HG03196 (cell line): ENCODE data around the gene MGAT5.

Experiments
- ATAC-seq: cut with Tn5 transposase; IDR thresholded peaks from one replicate; pipeline ENCODE4 v1.9.1; 2021; ENCODE audit not compliant: unreplicated experiment

The MGAT5 gene

DNA sequence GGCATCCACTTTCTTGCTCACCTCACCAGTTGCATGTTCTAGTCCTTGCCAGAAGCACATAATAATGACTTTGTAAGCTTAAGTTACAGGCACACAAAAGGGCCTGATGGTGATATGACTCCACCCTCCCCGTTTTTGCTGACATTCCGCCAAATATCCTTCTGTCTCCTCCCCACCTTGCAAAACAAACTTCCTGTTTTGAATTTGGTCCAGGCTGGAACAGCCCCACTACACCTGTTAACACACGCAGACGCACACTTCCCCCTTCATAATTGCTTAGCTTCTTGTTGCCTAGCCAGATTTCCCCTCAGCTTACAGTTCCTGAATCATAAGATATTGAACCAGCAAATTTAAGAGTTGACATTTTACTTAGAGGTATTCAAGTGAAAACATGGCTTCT is at the start of gene MGAT5:
TSS of gene MGAT5 (plus strand) at position 269 of the 400 bp plus-strand sequence. CDS start 332 bp downstream, outside the sequence.
- no peak for ATAC-seq

DNA sequence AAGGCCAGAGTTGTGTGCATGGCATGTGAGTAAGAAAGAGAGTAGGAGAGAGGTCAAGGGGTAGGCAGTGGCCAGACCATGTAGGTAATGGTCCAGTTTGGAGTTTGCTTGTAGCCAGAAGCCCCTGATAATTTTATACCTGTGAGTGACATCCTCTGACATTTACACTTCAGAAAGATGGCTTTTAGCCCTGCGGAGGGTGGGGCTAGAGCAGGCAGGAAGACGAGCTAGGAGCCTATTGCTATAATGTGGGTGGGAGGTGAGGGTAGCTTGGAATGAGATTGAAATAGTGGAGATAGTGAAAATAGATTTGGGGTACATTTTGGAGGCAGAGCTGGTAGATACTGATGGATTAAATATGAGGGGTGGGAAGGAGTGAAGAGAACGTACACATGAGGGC is 48.8 kb upstream of the MGAT5 start:
- ATAC-seq: no peak

GRCh38 chr2:134206031-134206430 is 47.8 kb upstream of the MGAT5 start:
- ATAC-seq: no peak

DNA sequence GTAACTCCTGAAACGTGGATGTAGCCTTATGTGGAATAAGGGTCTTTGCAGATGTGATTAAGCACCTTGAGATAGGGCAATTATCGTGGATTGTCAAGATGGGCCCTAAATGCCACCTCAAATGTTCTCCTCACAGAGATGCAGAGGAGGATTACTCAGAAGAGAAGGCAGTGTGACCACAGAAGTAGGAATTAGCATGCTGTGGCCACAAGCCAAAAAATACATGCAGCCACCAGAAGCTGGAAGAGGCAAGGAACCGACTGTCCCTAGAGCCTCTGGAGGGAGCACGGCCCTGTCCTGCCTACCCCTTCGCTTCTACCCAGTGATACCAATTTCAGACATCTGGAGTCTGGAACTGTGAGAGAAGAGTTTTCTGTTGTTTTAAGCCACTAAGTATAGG is 47.3 kb upstream of the MGAT5 start:
- ATAC-seq: no peak

- ATAC-seq: peak; percentile 68
These were observed 46.2 kb upstream of the MGAT5 start for GRCh38 chr2:134207589-134208209.

DNA sequence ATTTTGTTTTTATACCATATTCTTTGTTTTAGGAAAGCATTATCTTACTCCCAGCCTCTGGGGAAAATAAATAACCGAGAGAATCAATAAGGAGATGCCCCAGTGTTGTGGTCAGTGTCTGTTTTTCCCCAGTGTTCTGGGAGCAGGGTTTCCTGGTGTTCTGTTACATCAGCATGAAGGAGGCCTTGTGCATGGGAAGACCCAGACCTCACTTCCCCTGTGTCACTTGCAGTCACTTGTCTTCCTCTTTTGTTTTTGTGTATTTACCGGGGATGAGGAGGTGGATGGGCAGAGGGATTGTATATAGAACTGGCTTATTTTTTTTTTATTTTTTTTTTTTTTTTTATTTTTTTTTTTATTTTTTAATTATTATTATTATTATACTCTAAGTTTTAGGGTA is 45.0 kb upstream of the MGAT5 start:
- ATAC-seq: no peak

DNA sequence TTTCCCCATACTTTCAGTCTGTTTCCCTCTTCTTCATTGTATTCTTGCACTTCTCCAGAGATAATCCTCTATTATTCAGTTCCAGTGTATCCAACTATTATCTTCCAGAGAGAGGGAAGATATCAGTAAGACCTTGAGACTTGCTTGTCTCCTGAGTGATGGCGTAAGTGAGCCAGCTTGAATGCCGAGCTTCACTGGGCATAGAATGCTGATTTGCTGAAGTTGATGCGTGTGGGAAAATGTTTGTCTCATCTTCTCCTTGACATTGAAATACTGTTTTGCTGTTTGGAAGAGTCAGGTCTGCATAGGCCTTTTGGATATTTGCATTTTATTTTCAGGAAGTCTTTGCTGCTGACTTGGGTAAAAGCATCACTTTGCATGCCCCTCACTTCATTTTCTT is 41.1 kb upstream of the MGAT5 start:
- no peak for ATAC-seq

- ATAC-seq: no peak
These were observed 37.6 kb upstream of the MGAT5 start for GRCh38 chr2:134216152-134216829.

GRCh38 chr2:134217351-134217750 is 36.5 kb upstream of the MGAT5 start:
- ATAC-seq: no peak

DNA sequence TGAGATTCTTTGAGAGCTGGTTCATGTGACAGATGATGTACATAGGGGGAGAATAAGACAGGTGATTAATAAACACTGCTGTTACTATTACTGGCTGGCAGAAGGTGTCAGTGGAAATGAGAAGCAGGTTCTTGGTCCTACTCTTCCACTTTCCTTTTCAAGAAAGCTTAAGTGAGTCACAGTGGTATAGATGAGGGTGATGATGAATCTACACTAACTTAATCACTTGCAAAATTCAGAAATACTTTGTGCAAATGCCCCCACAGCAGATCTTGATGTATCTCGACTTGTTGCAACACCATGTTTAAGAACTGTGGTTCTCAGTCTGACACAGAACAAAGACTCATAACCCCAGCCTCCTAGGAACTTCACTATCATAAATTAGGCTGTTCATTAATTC is 35.9 kb upstream of the MGAT5 start:
- peak; percentile 74 for ATAC-seq

DNA sequence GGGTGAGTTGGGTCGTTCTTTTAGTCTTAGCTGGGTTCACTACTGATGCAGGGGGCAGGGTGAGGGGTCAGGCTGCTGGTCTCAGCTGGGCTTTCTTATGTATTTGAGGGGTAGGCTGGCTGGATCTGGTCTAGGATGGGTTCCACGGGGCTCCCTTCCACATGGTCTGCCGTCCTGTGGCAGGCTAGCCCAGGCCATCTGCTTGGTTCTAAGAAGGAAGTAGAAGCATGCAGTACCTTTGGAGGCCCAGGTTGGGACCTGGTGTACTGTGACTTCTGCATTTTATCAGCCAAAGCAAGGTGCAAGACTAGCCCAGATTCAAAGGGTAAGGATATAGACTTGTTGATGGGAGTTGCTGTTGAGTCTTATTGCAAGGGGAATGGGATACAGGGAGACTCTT is 35.5 kb upstream of the MGAT5 start:
- no peak for ATAC-seq

- ATAC-seq: peak; percentile 55
These were observed 34.8 kb upstream of the MGAT5 start for GRCh38 chr2:134218930-134219658.

- ATAC-seq: no peak
These were observed 33.4 kb upstream of the MGAT5 start for GRCh38 chr2:134220344-134220974.

DNA sequence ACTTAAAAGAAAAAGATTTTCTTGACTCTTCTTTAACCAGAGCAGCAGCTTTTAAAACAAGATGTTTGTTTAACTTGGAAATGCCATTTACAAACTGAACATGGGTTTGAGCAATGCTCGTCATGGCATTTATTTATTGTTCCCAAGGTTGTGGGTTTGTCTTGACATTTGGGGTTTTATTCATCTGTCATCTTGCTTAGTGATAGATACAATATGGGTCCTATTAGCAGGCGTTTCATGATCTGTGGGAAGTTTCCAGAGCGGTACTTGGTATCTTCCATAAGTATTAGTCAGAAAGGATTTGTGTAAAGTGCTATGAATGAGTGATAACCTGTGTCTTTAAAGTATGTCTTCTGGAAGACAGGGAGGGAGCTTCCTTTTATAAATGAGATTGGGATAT is 29.9 kb upstream of the MGAT5 start:
- no peak for ATAC-seq

GRCh38 chr2:134225173-134225572 is 28.7 kb upstream of the MGAT5 start:
- no peak for ATAC-seq

DNA sequence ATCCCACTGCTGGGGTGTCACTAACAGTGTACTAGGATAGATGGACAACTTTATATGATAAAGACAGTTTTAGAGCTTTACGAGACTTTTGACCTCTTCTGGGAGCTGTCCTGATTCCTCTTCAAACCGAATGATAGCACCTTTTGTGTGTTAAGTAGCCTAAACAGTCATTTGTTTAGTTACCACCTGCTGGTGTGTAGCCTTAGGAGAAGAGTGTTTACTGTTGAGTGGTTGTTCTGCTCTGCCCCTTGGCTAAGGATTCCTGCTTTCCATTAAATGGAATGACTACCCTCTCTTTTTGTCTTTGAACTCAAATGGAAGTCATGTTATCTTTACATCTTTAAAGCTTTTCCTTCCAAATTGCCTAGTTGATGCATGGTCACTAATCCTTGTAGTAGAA is 28.0 kb upstream of the MGAT5 start:
- no peak for ATAC-seq

- no peak for ATAC-seq
These were observed 27.3 kb upstream of the MGAT5 start for GRCh38 chr2:134226601-134227000.

DNA sequence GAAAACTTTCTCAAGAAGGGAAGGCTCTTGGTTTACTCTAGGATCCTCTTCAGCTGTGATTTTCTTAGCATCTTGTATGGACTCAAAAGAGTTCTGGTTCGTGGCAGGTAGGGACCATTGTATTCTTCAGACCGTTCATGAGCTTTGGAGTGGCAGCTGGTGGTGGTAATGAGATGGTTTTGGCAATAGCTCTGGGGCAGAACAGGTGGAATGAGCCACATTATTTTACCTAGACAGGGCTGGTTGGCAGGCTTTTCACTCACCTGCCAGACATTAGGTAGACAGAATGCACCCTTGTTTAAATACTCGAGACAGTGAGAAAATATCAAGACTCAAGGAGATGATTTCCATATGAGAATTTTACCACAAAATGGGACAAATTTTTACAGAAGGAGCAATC is 26.2 kb upstream of the MGAT5 start:
- no peak for ATAC-seq

DNA sequence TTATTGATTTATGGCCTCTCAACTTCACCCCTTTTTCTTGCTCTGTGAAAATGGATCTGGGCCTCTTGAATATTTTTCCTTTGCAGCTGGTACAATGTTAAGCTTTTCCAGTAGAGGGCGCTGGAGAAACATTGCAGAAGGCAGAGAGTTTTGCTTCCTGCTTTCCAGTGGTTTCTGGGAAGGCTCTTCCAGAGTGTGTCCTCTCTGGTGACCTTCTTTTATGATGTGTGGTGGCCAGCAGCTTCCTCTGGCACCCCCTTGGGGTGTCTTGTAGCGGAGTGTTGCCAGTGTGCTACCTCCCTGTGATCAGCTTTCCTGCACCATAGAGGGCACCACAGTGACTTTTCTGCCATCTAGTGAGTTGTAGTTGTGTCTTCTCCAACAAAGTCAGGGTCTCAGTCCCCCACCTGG is 25.4 kb upstream of the MGAT5 start:
- no peak for ATAC-seq

- ATAC-seq: no peak
These were observed 24.3 kb upstream of the MGAT5 start for GRCh38 chr2:134229540-134229939.

DNA sequence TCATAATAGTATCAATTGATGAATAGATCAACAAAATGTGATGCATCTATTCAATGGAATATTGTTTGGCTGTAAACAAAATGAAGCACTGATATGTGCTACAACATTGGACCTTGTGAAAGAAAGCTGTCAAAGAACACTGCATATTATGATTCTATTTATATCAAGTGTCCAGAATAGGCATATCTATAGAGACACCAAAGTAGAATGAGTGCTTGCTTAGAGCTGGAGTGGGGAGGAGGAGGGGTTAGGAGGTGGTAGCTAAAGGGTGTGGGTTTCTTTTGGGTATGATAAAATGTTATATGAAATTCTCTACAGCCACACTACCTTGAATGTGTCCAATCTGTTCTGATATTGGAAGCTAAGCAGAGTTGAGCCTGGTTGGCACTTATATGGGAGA is 23.0 kb upstream of the MGAT5 start:
- no peak for ATAC-seq
